Transverse colon (tissue), 4 donors: ENCODE measurements around the gene RHOF.

Experiments
- EP300 ChIP-seq: sonication (generic); formaldehyde crosslinking; IDR thresholded peaks from one replicate; pipeline ENCODE4 v1.6.1; 2017; ENCODE audit warnings: antibody characterized with exemption, low read depth
- POLR2A ChIP-seq: fragments of 450-650 bp; IDR thresholded peaks from one replicate; pipeline ENCODE4 v1.6.1; 2016; ENCODE audit warnings: antibody characterized with exemption, mild to moderate bottlenecking, moderate library complexity
- POLR2AphosphoS5 ChIP-seq, 3 donors: sonication (generic); formaldehyde crosslinking; IDR thresholded peaks; one replicate each; pipeline ENCODE4 v1.6.1; 2016; ENCODE audit warnings: antibody characterized with exemption in 3 of 3
- TF ChIP-seq, protein P1 (sequence below), 5 experiments: fragments of 200-600 bp in 3 of 5; fragments of 450-650 bp in 2 of 5; sonication (generic) in 3 of 5; IDR thresholded peaks; 1 replicate in 2 of 5; 2 replicates in 3 of 5; pipeline ENCODE4 v1.5.1; 2016 to 2017; ENCODE audit warnings: antibody characterized with exemption in 5 of 5, inconsistent platforms in 3 of 5, mild to moderate bottlenecking in 2 of 5, moderate library complexity in 1 of 5

DNA sequence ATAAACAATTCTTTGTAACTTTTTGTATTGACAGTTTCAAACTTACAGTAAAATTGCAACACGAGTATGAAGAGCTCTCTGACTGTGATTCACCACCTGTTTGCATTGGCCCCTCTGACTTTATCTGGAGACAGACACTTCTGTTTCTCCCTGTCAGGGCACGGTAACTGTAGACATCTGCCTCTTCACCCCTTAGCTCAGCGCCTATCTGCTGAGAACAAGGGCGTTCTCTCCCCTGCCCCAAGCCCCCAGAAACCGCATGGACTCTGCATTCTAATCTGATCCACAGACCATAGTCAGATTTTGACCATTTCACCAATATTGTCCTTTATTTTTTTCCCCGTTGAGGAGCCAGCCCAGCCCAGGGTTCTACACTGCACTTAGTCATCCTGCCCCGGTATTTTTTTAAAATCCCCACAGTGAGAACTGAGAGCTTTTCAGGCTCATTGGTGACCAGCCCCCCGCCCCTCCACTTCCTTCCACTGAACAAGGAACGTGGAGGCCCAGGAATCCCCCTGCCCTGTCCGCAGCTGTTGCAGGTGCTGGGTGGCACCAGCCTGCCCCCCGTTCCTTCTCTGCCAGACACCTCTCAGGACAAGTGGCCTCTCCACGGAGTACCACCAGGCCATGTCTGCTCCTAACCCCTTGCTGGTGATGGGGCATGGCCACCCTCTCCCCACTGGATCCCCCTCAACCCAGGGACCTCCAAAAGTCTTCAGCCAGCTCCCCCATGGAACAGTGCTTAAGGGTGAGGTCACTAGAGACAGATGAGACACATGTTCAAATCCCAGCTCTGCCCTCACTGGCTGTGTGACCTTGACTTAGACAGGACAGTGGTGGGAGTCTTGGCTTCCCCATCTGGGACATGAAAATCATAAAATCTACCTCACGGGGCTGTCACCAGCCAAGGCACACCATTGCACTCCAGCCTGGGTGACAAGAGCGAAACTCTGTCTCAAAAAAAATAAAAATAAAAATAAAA, 11.2 kb downstream of the RHOF start:
- no peak for TF ChIP-seq POLR2A
- TF ChIP-seq, protein P1, sequence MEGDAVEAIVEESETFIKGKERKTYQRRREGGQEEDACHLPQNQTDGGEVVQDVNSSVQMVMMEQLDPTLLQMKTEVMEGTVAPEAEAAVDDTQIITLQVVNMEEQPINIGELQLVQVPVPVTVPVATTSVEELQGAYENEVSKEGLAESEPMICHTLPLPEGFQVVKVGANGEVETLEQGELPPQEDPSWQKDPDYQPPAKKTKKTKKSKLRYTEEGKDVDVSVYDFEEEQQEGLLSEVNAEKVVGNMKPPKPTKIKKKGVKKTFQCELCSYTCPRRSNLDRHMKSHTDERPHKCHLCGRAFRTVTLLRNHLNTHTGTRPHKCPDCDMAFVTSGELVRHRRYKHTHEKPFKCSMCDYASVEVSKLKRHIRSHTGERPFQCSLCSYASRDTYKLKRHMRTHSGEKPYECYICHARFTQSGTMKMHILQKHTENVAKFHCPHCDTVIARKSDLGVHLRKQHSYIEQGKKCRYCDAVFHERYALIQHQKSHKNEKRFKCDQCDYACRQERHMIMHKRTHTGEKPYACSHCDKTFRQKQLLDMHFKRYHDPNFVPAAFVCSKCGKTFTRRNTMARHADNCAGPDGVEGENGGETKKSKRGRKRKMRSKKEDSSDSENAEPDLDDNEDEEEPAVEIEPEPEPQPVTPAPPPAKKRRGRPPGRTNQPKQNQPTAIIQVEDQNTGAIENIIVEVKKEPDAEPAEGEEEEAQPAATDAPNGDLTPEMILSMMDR (IDR thresholded peaks at IDR 0.05): no peak
- TF ChIP-seq EP300: no peak
- TF ChIP-seq POLR2AphosphoS5 (IDR thresholded peaks at IDR 0.05): no peak
